SK-MEL-5 (cell line): ENCODE measurements around the gene ATOH7. TPM values are rescaled to one million over a fixed set of nuclear protein-coding genes. Genes with fewer than 3 reads are reported as not detected.

ENCODE experiments used
- DNase-seq: peaks from one replicate; pipeline ENCODE4 v3.0.0-alpha.2; 2016; ENCODE audit warnings: low read depth, low spot score
- in situ Hi-C: cut with HindIII; loops from 2 replicates; pipeline ENCODE4 v1.10.0; 2016; ENCODE audit warnings: low sequenced_read_pairs, high pct_unique_total_duplicates, low pct_unique_long_range_greater_than_20kb
- total RNA-seq: library from RNA; depleted of rRNA; stranded (reverse); fragments of >200 nt; shearing (Covaris generic); gene quantifications from 2 replicates; pipeline ENCODE4 v1.2.3, GENCODE V29; 2014

Gene ATOH7
- total RNA-seq, 1 experiment from 2014 or later: 0.13 TPM

DNA sequence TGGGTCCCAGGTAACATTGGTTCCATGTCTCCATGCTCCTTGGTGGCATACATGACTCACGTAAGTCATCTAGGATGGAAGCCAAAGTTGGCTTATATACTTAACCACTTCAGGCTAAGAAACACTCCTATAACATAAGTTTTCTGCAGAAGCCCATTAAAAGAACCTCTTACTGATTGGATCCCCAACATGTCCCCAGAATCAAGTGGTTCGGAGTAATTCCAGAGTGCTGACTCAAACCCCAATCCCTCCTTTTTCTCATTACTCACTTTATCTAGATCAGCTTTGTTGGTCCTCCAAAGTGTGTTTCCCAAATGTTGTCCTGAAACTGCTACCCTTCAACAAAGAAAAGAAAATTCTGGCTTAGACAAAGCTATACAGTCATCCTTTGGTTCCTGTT, 10.1 kb upstream of the ATOH7 start:
- DNase-seq: no peak
- in situ Hi-C loops: no loop called here

DNA sequence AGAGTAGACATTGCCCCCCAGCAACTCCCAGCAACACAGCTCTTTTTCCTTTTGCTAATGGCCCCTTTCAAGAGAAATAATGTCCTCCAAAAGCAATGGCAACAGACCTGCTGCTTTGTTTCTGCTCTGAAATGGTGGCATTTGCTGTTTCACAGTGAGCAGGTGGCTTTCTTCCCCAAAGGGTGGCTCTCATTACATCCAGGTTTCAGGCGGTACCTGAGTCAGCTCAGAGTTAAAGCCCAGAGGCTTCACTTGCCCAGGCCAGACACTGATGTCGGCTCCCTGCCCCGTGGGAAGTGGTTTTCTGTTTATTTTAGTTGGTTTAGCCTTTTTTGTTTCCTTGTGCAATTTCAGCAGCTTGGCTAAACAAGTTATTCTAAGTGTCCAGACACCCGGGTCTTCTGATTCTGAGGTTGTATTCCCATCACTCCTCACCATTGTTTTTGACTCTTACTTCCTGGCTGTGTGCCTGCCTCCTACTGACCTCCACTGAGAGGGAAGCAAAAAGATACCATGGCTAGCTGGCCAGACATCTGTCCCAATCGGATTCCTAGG, 7.8 kb upstream of the ATOH7 start:
- in situ Hi-C loops: no loop called here
- DNase-seq: no peak

DNA sequence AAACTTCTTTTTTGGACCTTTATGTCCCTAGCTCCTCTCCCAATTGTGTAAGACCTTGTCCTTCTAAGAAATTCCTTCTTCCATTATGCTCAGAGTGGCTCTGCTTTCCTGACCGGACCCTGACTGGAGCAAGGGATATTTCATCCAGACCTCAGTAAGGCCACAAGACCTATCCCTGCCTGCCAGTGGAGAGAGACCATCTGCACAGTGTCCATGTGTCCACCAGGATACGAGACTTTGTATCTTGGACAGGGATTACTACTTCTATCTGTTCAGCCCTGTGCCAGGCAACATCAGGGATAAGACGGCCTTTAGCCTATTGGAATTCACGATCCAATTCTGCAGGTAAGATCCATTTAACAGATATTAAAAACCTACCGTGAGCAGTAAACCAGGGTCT, 7.2 kb upstream of the ATOH7 start:
- in situ Hi-C loops: no loop called here
- DNase-seq: no peak

DNA sequence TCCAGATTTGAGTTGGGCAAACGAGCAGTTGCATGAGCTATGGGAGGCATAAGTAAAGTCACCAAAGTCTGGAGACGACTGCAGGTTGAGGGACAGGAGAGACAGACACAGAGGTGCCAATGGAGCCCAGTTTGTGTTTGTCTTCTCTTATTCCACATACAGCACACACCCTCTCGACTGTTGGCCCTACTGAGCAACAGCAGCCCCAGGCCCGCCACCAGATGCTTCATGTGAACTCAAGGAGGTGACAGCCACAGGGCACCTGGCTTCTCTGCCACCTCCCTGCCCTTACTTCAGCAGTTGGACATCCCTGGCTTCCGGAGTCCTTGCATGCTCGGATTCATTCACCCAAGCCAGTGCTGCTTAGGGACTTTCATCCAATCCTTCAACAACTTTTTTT, 6.5 kb upstream of the ATOH7 start:
- no peak for DNase-seq
- in situ Hi-C loops: no loop called here

DNA sequence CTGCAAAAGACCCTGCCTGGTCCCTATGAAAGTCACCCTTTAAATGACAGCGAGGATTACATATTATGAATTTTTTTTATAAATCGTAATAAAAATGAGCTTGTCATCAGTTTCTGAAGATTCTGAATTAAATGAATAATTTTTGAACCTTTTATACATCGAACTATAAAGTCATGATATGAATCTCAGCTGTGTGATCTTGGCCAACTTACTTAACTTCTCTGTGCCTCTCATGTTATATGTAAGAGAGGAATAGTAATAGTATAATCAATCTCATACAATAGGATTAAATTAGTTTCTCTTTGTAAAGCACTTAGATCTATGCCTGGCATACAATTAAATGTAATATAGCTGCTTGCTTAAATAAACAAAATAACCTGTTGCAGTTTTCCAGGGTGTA, 5.3 kb upstream of the ATOH7 start:
- DNase-seq: no peak
- in situ Hi-C loops: no loop called here

DNA sequence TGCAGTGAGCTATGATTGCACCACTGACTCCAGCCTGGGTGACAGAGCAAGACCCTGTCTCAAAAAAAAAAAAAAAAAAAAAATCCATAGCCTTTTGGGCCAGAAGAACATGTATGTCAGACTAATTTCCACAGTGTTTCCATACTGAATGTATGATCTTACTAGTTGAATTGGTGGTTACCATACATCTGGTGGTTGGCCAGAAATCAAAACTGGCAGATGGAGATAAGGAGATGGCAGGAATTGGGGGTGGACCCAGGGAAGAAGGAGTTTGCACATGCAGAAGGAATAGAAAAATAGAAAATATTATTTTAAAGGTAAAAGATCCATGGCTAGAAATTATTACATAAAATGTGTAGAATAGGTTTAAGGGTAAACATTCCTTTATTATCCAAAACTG, 3.7 kb upstream of the ATOH7 start:
- DNase-seq: no peak
- in situ Hi-C loops: no loop called here

DNA sequence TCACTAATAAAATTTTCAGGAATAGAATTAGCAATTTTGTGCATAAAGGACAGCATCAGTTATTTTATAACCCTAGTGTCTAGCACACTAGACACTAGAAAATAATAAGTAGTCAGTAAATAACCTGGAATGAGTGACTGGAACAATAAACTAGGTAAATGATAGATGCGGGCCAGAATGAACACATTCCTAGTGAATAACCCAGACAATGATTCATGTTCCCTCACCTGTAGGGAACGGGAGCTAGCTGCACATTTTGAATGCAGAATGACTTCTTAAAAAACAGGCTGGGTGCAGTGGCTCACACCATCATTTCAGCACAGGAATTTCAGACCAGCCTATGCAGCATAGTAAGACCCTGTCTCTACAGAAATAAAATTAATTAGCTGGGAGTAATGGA, 3.2 kb upstream of the ATOH7 start:
- in situ Hi-C loops: no loop called here
- DNase-seq: no peak

DNA sequence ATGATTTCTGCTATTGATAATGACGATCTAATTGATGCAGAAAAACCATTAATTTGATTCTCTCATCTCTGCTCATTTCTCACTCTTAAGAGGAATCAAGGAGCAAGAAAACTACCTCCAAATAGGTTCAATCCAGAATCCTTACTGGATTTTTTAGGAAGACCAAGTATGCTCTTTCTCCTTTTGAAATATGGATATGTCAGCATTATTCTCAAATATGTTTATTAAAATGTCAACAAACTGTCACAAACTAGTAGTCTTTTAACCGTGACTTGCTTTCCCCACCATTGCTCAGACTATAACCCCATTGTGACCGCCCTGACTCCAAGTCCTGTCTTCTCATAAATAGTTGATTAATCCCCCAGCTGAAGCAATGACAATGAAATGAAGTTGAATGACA, 1.1 kb upstream of the ATOH7 start:
- DNase-seq: no peak
- in situ Hi-C loops: no loop called here

DNA sequence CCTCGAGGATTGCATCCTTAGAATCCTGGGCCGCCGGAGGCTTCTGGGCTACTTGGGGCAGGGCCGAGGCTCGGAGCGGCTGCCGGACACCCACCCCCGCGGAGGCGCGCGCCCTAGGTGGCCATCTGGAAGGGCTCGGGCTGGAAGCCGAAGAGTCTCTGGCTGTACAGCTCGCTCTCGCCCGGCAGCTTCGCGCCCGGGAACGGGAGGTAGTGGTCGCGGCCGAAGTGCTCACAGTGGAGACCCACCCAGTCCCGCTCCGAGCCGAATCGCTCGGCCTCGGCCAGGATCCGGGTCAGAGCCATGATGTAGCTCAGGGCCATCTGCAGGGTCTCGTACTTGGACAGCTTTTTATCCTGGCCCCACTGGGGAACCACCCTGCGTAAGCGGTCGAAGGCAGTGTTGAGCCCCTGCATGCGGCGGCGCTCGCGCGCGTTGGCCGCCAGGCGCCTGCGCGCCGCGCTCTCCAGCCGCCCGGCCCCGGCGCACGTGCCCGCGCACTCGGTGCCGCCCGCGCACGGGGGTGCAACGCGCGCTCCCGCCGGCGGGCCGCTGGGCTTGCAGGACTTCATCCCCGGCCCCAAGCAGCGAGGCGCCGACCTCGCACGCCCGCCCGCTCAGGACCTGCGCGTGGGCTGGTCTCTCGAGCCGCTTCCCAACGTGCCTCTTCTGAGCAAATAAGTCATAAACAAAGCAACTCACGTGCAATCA, 652 bp downstream of the ATOH7 start:
- in situ Hi-C loops: no loop called here
- peak; percentile 71 for DNase-seq

DNA sequence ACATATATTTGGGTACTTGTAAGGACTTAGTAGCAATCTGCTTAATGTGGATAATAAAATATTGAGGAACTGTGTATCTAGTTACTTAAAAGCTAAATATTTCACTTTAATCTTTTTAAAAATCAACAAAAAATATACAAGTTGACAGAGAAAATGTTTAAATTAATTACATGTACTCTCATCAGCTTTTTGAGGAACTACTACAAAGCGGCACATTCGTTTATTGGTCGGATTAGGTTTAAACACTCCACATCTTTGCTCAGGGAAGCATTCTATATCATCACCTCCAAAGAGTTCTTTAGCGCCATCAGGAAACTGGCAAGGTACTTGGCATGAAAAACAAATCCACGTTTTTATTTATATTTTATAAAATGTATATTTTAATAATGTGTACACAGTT, 1.6 kb downstream of the ATOH7 start:
- no peak for DNase-seq
- in situ Hi-C loops: no loop called here

DNA sequence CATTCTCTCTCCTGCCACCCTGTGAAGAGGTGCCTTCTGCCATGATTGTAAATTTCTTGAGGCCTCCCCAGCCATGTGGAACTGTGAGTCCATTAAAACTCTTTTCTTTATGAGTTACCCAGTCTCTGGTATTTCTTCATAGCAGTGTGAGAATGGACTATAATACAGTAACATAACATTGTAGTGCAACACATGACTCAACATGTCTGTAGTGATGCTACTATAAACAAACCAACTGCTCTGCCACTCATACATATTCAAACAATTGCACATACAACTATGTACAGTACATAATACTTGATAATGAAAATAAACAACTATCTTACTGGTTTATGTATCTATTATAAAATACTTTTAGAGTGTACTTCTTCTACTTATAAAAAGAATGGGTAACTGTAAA, 7.1 kb downstream of the ATOH7 start:
- in situ Hi-C loops: no loop called here
- DNase-seq: no peak

DNA sequence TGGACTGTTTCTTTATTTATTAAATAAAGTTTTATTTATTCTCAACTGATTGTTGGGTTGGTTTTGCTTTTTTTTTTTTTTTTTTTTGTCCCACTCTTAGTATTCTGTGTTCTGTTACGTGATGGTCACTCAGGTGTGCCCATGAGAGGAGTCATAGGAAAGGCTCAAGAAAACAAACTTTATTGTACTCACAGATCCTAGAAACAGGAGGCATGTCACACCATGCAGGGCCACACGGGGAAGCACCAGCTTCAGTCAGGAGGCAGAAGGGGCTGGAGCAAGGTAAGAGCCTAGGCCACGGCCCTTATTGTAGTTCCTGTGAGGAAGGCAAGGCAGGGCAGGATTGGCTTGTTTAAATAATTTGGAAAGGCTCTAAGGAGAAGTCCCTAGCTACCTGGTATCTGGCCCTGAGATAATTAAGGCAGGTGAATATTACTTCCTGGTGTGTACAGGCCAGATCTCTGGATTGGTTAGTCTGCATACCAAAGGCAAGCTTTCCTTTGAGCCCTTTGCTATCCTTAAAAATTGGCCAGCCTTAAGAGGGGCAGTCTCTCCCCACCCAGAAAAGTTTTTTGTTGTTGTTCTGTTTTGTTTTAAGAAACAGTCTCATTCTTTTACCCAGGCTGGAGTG, 8.3 kb downstream of the ATOH7 start:
- in situ Hi-C loops: no loop called here
- DNase-seq: peak; percentile 25

DNA sequence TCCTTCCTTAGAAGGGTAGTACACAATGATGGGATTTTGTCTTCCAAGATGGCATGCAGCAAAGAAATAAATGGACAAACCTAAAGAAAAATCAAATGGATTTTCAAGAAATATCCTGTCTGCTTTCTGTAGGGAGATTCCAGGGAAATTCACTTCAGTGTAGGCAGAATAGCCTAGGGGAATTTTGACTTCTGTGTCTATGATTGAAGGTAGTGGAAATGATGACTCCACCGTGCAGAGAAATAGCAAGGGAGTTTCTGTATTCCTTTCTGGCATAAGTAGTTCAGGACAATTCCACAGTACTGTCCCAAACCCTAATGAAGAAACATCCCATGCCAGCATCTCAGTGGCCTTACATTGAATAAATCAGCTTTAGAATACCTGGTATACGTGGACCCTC, 9.5 kb downstream of the ATOH7 start:
- in situ Hi-C loops: no loop called here
- DNase-seq: no peak

DNA sequence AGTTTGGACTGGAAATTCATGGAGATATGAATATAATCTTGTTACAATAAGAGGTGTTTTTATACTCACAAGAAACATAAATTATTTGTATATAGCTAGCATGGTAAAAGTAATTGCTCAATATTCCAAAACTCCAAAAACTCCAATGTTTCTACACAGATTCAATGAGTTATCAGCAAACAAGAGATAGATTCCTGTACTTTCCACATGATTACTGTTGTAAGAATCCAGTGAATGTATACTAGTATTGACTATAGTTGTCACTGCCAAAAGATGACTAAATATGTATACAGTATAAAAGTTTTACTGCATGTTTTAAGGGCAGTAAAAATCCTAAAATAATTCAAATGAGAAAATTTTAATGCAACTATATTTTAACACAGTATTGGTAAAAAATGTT, 10.7 kb downstream of the ATOH7 start:
- in situ Hi-C loops: no loop called here
- no peak for DNase-seq

DNA sequence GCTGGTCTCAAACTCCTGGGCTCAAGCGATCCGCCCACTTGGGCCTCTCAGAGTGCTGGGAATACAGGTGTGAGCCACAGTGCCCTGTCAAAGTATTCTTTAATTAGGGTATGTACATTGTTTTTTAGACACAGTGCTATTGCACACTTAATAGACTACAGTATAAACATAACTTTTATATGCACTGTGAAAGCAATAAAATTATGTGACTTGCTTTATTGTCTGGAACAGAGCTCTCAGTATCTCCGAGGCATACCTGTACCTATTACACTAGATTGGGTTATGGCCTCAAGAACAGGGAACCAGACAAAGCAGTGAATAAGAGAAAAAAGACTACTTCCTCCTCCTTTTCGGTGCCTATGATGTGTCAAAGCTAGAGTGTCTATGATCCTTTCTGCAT, 13.1 kb downstream of the ATOH7 start:
- in situ Hi-C loops: no loop called here
- no peak for DNase-seq

DNA sequence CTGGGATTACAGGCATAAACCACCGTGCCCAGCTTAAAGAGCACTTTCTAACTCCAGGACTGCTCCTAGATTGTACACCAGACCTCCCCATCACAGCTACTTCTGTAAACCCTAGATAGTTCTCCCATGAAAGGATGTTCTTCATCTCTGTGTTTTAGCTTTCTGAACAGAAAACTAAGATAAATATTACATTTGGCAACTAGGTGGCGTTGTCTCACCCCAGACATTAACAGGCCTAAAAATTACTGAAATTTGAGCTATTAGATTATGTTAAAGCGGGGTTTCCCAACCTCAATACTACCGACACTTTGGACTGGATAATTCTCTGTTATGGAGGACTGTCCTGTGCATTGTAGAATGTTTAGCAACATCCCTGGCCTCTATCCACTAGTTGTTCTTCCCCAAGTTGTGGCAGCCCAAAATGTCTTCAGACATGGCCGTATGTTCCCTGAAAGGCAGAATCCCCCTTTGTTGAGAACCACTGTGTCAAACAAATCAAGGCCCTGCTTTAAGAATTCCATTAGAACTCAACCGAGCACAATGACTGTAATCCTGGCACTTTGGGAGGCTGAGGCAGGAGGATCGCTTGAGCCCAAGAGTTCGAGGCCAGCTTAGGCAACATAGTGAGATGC, 19.1 kb downstream of the ATOH7 start:
- peak; percentile 48 for DNase-seq
- in situ Hi-C loops: no loop called here

DNA sequence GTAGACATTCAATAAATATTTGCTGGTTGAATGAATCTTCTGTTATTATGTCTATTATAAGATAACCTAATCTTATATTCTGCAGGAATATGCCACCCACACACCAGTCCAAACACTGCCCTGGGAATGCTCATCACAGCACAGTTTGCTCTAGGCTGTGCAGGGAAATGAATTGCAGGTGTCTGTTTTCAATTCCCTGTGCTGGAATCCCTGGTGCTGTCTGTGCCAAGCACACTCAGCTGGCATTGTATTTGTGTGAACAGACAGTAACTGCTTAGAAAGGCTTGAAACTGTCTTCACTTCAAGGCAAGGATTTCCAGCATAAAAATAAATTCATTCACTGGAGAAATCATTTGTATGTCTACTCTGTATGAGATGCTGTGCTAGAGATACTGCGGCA, 20.2 kb downstream of the ATOH7 start:
- in situ Hi-C loops: no loop called here
- no peak for DNase-seq

DNA sequence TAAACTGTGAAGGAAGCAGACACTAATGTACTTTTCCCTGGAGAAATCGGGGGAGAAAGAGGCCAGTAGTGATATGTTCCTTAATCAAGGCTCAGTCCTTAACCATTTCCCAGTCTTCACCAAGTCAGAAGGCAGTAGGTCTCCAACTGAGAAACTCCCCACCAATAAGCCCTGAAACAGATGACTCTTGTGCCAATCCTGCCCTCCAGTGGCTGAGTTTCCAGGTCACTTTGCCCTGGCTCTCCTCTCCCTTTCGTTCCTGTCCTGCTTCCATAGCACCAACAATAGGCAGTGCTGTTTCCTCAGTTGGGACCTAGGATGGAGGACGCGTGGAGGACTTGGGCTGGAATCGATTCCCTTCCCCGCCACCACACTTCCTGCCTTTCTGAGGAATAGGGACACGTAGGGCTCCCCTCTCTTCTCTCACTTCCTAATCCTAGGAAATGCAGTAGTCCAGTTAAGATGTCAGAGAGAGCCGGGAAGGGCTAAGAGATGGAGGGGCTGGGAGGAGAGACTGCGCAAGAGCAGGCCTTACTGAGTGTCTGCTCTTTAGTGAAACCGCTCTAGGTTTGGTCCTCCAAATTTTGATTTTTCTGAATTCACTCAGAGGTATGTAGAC, 23.4 kb downstream of the ATOH7 start:
- in situ Hi-C loops: no loop called here

DNA sequence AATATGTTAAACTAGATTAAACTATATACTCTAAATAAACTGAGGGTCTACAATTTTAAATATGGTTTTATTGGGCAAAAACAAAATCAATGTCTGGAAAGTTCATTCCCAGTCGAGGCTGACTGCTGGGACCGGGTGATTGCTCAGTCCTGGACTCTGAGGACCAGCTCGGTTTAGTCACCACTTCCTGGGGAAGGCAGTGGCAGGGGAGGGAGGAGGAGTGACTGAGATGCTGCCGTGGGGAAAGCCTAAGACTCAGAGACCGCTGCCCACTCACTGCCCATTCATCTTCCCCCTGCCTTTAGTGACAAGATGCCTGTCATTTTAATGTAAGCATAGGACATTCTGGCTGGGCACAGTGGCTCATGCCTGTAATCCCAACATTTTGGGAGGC, 29.0 kb downstream of the ATOH7 start:
- no peak for DNase-seq
- in situ Hi-C loops: no loop called here

More for the DNA sequence above, 23.4 kb downstream of the ATOH7 start:
- peak; percentile 91 for DNase-seq
